HG02981 (cell line): ENCODE measurements around the gene KRTAP21-2.
"Not testable (repeated sequence)": the region's sequence is repeated elsewhere in the genome, so short reads cannot be mapped to it uniquely, and the experiment has no call there.

ENCODE experiments used
- ATAC-seq: cut with Tn5 transposase; IDR thresholded peaks from one replicate; pipeline ENCODE4 v1.9.1; 2021; ENCODE audit warnings: mild to moderate bottlenecking, moderate library complexity; ENCODE audit not compliant: unreplicated experiment

The KRTAP21-2 gene

GRCh38 chr21:30747159-30747558, at the start of gene KRTAP21-2:
TSS of gene KRTAP21-2 (minus strand) at chr21:30747259. CDS start at chr21:30747202, 57 bp downstream.
- no peak for ATAC-seq

- no peak for ATAC-seq
Observed at GRCh38 chr21:30793581-30794314, 46.7 kb upstream of the KRTAP21-2 start.

- no peak for ATAC-seq
Observed at GRCh38 chr21:30779249-30779648, 32.2 kb upstream of the KRTAP21-2 start.

GRCh38 chr21:30769724-30770431, 22.8 kb upstream of the KRTAP21-2 start:
- no peak for ATAC-seq

GRCh38 chr21:30760776-30761175, 13.7 kb upstream of the KRTAP21-2 start:
- ATAC-seq, result no peak

- no peak for ATAC-seq
Observed at GRCh38 chr21:30758306-30758705, 11.2 kb upstream of the KRTAP21-2 start.

GRCh38 chr21:30755328-30755727, 8.3 kb upstream of the KRTAP21-2 start, which contains the start of gene KRTAP21-1:
TSS of gene KRTAP21-1 (minus strand) at chr21:30755428. CDS start at chr21:30755378, 50 bp downstream.
- not testable (repeated sequence) for ATAC-seq

GRCh38 chr21:30740462-30740861, 6.6 kb downstream of the KRTAP21-2 start:
- ATAC-seq, result no peak

GRCh38 chr21:30733026-30733425, 14.0 kb downstream of the KRTAP21-2 start:
- ATAC-seq, result no peak

- ATAC-seq, result no peak
Observed at GRCh38 chr21:30726726-30727125, 20.3 kb downstream of the KRTAP21-2 start.

GRCh38 chr21:30719401-30719800, 27.7 kb downstream of the KRTAP21-2 start:
- ATAC-seq, result no peak

GRCh38 chr21:30718239-30718909, 28.7 kb downstream of the KRTAP21-2 start, which contains the start of gene KRTAP21-3:
TSS of gene KRTAP21-3 (minus strand) at chr21:30718777. CDS start at chr21:30718759, 18 bp downstream.
- no peak for ATAC-seq

- ATAC-seq, result no peak
Observed at GRCh38 chr21:30717105-30717504, 30.0 kb downstream of the KRTAP21-2 start.

- ATAC-seq, result no peak
Observed at GRCh38 chr21:30714946-30715345, 32.1 kb downstream of the KRTAP21-2 start.

GRCh38 chr21:30714456-30714855, 32.6 kb downstream of the KRTAP21-2 start:
- no peak for ATAC-seq

GRCh38 chr21:30713766-30714165, 33.3 kb downstream of the KRTAP21-2 start:
- no peak for ATAC-seq

- ATAC-seq, result no peak
Observed at GRCh38 chr21:30710499-30710898, 36.6 kb downstream of the KRTAP21-2 start.

GRCh38 chr21:30707409-30707808, 39.6 kb downstream of the KRTAP21-2 start:
- ATAC-seq, result no peak
